ENCODE results near the gene SLC39A8.
"Not testable (repeated sequence)": the region's sequence is repeated elsewhere in the genome, so short reads cannot be mapped to it uniquely, and the experiment has no call there.

The SLC39A8 gene

GRCh38 chr4:102298716-102299115 lies 46.6 kb downstream of the SLC39A8 start:
- DNase-seq, result peak; percentile 32 to 45

- no peak for DNase-seq
Measured at GRCh38 chr4:102295153-102295862, 50.0 kb downstream of the SLC39A8 start.

DNA sequence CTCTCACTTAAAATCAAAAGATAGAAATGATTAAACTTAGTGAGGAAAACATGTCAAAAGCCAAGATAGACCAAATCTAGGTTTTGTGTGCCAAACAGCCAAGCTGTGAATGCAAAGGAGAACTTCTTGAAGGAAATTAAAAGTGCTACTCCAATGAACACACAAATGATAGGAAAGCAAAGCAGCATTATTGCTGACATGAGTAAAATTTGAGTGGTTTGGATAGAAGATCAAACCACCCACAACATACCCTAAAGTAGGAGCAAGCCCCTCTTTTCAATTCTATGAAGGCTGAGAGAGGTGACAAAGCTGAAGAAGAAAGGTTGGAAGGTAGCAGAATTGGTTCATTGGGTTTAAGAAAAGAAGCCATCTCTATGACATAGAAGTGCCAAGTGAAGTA lies 56.8 kb downstream of the SLC39A8 start:
- DNase-seq, result no peak

- DNase-seq, result no peak
Measured at GRCh38 chr4:102285831-102286230, 59.5 kb downstream of the SLC39A8 start.

DNA sequence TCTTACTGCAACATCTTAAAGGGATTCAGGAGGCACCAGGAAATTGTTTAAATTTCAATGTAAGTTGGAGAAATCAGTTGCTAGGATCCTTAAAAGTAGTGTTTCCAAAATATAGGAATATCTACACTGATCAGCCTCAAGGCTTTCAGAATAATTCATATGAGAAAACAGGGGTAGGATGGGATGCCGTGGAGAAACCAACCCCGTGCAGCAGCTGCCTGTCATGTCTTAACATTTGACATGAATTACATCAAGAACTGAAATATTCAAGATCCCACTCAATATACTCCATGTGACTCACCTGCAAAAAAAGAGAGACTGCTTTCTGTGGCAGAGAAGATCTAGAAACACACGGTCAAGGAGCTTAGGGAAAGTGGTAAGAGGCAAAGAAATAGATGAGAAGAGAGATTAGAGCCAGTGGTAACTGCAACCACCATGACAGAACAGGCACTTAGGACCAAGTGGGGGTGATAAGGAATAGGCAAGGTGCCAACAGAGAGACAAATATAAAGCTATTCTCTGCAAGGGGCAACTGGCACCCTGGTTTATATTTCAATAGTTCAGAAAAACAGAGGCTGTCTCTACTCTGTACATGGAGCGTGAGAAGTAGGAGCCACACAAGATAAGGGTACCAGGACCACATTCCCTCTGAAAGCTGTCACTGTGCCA lies 64.0 kb downstream of the SLC39A8 start:
- DNase-seq, result no peak

GRCh38 chr4:102273317-102273716 lies 72.0 kb downstream of the SLC39A8 start:
- not testable (repeated sequence) for DNase-seq

GRCh38 chr4:102272318-102272717 lies 73.0 kb downstream of the SLC39A8 start:
- DNase-seq, result no peak

- peak; percentile 9 to 10 for DNase-seq
Measured at GRCh38 chr4:102268355-102268754, 76.9 kb downstream of the SLC39A8 start.

DNA sequence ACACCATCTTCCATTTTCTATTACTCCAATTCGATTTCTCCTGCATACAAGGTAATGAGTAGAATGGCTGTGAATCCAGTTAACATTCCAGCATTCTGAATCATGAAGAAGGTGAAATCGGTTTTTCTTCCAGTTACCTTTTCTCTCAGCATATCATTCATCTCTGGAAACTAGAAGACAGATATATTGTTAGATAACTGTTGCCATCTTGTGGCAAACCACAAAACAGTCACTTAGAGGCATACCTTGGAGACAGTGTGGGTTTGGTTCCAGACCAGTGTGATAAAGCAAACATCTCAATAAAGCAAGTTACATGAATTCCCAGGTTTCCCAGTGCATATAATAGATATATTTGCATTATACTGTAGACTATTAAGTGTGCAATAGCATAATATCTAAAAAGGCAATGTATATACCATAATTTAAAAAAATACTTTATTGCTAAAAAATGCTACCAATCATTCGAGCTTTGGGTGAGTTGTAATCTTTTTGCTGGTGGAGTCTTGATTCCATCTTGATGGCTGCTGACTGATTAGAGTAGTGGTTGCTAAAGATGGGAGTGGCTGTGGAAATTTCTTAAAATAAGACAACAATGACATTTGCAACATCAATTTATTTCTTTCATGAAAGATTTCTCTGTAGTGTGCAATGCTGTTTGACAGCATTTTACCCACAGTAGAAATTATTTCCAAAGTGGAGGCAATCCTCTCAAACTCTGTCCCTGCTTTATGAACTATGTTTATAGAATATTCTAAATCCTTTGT lies 82.1 kb downstream of the SLC39A8 start:
- DNase-seq, result peak; percentile 9 to 20

DNA sequence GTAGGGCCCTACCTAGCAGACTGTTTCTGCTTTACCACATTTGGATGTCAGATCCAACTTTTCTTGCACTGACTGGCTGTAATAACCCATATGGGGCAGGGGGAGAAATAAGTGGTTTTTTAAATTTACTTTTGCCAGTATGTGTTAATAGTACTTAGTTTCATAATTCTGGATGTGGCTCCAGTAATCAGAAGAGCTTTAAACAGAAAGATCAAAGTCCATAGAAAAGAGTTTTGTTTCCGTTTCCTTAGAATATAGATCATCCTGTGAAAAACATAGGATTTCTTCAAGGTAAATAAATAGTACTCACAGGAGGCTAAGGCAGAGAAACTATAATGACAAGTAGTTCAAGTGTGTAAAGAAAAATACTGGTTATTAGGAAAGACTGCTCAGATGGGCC lies 85.6 kb downstream of the SLC39A8 start:
- no peak for DNase-seq

DNA sequence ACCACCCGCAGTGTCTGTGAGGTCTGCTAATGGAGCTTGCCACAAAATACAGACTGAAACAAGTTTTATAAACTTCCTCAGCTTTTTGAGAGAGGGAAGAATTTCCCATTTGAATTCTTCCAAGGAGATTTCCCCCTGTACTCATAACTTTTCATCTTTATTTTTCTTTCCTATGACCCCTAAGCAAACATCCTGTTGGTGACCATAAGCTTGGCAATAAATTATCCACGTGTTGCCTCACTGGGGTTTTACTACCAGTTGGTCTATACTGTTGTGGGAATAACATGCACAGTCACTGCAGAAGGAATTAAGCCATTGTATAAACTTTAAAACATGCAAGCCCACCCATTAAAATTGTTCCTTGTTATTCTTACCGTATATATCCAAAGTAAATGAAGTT lies 86.2 kb downstream of the SLC39A8 start:
- DNase-seq, result no peak

DNA sequence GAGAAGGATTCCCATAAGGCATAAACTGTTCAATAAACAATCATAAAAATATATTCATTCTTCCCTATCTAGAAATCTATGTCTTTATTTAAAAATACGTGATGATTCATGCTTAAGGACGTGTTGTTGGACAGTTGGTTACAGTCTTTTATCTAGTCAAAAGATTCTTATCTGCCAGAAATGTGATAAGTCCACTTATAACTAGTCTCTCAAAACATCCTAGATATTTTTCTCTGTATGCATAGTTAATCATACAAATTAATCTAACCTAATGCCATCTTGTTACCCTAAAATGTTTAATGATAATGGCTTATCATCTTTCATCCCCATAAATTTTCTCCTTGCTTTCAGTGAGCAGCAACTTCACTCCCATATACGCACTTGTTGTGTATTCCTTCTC lies 89.0 kb downstream of the SLC39A8 start:
- DNase-seq, result no peak

DNA sequence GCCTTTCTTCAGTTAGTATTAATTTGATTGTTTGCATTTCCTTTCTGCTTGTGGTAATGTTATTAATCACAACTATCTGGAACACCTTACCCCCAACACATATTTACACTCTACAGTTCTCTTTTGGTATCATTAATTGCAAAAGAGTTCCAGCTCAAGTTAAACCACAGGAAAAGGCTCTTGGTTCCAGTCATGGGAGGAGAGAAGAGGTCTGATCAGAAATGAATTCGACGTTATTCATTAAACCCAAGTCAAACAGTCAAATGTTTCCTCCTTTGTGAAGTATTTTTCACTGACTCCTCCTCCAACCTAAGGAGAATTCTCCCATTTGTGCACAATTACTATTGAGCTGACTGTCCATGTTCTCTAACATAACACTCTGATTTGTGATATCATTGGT lies 91.4 kb downstream of the SLC39A8 start:
- DNase-seq, result no peak

DNA sequence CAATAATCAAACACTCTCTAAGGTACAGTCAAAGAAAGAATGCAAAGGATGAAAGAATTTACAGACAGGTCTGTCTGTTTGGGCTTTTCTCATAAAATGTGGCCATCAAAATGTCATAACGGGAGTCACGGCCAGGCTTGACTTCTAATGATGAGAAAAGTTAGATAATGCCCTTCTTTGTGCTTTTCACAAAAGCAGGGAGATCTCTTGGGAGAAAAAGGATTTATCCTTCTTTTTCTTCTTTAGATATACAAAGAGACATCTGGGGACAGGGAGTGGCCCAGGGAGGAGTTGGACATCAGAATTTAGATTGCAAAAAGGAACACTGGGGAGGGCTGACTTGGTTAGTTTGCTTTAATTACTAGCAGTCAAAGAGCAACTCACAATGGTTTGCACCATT lies 93.1 kb downstream of the SLC39A8 start:
- no peak for DNase-seq

DNA sequence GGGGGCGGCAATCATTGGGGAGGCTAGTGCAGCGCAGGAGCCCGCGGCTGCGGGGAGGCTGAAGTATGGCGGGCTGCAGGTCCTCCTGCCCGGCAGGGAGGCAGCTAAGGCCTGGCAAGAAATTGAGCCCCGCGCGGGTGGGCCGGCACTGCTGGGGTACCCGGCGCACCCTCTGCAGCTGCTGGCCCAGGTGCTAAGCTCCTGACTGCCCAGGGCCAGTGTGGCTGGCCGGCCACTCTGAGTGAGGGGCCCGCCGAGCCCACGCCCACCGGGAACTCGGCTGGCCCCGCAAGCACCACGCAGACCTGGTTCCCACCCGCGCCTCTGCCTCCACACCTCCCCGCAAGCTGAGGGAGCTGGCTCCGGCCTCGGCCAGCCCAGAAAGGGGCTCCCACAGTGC lies 94.9 kb downstream of the SLC39A8 start:
- DNase-seq, result no peak

DNA sequence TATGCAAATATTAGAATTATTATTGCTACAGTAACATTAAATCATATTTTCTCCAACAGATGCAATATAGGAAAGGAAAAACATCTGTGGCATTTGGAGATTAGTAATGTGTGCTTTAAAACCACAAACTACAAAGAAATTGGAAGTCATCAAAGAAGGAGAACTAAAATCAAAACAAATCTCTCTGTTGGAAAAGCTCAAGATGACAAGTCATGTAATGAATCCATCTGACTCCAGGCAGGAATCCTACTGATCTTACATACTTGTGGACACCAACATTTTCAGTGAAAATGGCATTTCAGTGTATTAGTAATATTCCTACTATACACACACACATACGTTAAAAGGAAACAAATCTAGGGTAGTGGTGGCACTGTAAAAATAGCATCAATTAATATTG lies 98.2 kb downstream of the SLC39A8 start:
- DNase-seq, result no peak

- no peak for DNase-seq
Measured at GRCh38 chr4:102246416-102246815, 98.9 kb downstream of the SLC39A8 start.

DNA sequence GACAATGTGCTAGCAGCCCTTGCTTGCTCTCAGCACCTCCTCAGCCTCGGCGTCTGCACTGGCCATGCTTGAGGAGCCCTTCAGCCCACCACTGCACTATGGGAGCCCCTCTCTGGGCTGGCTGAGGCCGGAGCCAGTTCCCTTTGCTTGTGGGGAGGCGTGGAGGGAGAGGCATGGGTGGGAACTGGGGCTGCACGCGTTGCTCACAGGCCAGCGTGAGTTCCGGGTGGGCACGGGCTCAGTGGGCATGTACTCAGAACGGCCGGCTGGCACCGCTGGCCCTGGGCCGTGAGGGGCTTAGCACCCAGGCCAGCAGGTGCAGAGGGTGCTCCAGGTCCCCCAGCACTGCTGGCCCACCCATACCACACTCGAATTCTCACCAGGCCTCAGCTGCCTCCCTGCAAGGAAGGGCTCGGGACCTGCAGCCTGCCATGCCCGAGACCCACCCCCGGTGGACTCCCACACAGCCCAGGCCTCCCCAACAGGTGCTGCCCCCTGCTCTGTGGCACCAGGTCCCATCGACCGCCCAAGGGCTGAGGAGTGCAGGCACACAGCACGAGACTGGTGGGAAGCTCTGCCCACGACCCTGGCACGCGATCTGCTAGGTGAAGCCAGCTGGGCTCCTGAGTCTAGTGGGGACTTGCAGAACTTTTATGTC lies 100.3 kb downstream of the SLC39A8 start:
- DNase-seq, result no peak

DNA sequence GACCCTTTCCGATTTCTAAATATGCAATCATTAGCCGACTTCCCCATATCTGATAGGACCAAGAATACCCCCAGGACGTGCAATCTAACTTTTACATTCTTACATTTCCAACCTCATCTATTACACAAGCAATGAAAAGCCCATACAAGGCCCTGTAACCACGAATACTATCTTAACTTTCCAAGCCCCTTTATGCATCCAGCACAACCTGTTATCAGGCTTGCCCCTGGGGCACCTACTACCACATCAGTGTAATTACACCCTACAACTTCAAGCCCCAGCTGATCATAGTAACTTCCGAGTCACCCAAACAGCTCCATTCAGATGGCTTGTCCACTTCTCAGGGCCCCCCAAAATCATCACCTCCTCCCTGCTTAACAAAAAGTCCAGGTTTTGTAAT lies 102.0 kb downstream of the SLC39A8 start:
- DNase-seq, result not testable (repeated sequence)

GRCh38 chr4:102234243-102234838 lies 110.9 kb downstream of the SLC39A8 start:
- no peak for DNase-seq

- no peak for DNase-seq
Measured at GRCh38 chr4:102230194-102230593, 115.1 kb downstream of the SLC39A8 start.

DNA sequence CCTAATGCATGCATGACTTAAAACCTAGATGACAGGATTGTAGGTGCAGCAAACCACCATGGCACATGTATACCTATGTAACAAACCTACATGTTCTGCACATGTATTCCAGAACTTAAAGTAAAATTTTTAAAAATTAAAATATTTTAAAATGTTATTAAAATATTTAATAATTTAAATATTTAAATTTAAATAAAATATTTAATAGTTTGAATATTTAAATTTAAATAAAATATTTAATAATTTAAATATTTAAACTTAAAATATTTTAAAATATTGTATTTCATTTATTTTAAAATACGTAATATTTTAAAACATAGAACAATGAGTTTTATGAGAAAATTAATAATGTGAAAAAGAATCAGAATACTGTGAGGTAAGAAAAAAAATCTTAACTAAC lies 117.9 kb downstream of the SLC39A8 start:
- no peak for DNase-seq

GRCh38 chr4:102223461-102223860 lies 121.8 kb downstream of the SLC39A8 start:
- no peak for DNase-seq

Measured in inflammatory macrophage (primary cell).